ENCODE measurements around the gene DVL2. TPM values are rescaled to one million over a fixed set of nuclear protein-coding genes. Genes with fewer than 3 reads are reported as not detected.

DVL2 gene
- total and polyA plus RNA-seq, 2 donors (not counting 3 experiments of a cell fraction or from before 2014, with no cell fraction given) = 17.2 to 55.9 TPM

DNA sequence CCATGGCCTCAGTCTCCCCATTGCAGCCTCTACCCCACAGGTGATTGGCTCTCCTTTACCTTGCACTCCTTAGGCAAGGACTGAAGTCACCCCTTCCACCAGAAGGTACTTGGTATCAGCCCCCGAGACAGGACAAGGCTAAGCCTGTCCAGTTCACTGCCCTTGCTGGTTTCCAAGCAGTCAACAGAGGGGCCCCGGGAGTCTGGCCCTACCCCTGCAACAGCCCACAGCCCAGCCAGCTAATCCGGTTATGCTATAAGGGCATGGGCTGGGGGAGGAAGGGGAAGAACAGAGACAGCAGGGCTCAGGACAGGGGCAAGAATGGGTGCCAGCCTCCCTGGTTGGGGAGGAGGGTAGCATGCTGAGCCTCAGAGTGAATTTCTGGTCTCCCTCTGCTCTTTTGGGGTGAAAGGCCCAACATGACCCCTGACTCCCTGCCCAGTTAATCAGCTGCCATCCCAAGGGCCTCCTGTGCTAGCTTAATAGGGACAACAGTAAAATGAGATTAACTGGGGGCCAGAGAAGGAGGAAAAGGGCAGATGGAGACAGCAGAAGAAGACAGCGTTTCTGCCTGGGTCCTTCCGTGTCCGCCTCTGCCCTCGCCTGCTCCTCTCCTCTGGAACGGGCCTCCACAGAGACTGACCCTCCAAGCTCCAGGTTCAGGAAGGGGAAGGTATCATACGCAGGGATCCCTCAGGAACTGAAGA, 25.4 kb downstream of the DVL2 start:
- no peak for DNase-seq (ENCODE audit: low read depth, low spot score)
- Histone ChIP-seq H2AFZ (ENCODE audit: low read depth, low read length) (no peak overlapping the region), H3K79me2 (ENCODE audit: control insufficient read depth, insufficient read depth, low read length) (peaks cover 9% of the 10 kb centered on the region), H3K4me1 (ENCODE audit: control insufficient read depth, extremely low read depth, insufficient read depth, low read length) (peaks cover 11% of the 10 kb centered on the region), H3K27me3 (ENCODE audit: control insufficient read depth in 2 of 2, insufficient read depth in 2 of 2, low read length in 2 of 2) (no peaks in the 10 kb centered on the region), H3K27ac (ENCODE audit: insufficient read depth, low read depth, low read length) (no peak overlapping the region), H3K36me3 (ENCODE audit: control insufficient read depth in 2 of 2, extremely low read depth in 1 of 2, insufficient read depth in 2 of 2, low read length in 2 of 2) (peaks cover 0 to 3% of the 10 kb centered on the region in 2 experiments), H3K9me1 (replicated peaks; ENCODE audit: control insufficient read depth, extremely low read depth, insufficient read depth, low read length) (no peaks in the 10 kb centered on the region), H3K9me3 (replicated peaks; ENCODE audit: control insufficient read depth, insufficient read depth, low read length) (no peaks in the 10 kb centered on the region), H3K9ac (replicated peaks; ENCODE audit: extremely low read depth, insufficient read depth, low read length) (no peak overlapping the region), H4K20me1 (replicated peaks; ENCODE audit: control insufficient read depth, extremely low read depth, insufficient read depth, low read length) (no peaks in the 10 kb centered on the region), H3K4me2 (ENCODE audit: insufficient read depth, low read length) (no peak overlapping the region), H3K4me3 (replicated peaks in 1 of 3; ENCODE audit: insufficient read depth in 1 of 3, low read depth in 1 of 3, low read length in 3 of 3) (no peak overlapping the region)
- CTCF ChIA-PET = no interaction called here
- BruUV-seq (replicated peaks) = no TSS peak
- intact Hi-C loops (cut with micrococcal nuclease) = no loop called here
- FAIRE-seq = no peak
- dilution Hi-C loops (cut with MboI; ENCODE audit: extremely low pct_ligation_motif_present, low sequenced_read_pairs) = no loop called here
- POLR2A ChIA-PET = no interaction called here
- TF ChIP-seq MYC (IDR thresholded peaks at IDR 0.05; ENCODE audit: low read depth, low read length) (no peak), EZH2 (IDR thresholded peaks at IDR 0.05; ENCODE audit: borderline replicate concordance, low read depth, low read length, severe bottlenecking) (no peak), POLR2A (IDR thresholded peaks at IDR 0.05; ENCODE audit: low read depth, low read length) (no peak), POLR2AphosphoS5 (IDR thresholded peaks at IDR 0.05; ENCODE audit: insufficient read depth, low read depth, low read length) (no peak), GATA2 (IDR thresholded peaks at IDR 0.05; ENCODE audit: insufficient read depth, insufficient read length, low read depth, low read length) (no peak)
- TF ChIP-seq, protein P1, sequence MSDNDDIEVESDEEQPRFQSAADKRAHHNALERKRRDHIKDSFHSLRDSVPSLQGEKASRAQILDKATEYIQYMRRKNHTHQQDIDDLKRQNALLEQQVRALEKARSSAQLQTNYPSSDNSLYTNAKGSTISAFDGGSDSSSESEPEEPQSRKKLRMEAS (IDR thresholded peaks at IDR 0.05; ENCODE audit: insufficient read depth, insufficient read length) = no peak
- TF ChIP-seq, protein P2, sequence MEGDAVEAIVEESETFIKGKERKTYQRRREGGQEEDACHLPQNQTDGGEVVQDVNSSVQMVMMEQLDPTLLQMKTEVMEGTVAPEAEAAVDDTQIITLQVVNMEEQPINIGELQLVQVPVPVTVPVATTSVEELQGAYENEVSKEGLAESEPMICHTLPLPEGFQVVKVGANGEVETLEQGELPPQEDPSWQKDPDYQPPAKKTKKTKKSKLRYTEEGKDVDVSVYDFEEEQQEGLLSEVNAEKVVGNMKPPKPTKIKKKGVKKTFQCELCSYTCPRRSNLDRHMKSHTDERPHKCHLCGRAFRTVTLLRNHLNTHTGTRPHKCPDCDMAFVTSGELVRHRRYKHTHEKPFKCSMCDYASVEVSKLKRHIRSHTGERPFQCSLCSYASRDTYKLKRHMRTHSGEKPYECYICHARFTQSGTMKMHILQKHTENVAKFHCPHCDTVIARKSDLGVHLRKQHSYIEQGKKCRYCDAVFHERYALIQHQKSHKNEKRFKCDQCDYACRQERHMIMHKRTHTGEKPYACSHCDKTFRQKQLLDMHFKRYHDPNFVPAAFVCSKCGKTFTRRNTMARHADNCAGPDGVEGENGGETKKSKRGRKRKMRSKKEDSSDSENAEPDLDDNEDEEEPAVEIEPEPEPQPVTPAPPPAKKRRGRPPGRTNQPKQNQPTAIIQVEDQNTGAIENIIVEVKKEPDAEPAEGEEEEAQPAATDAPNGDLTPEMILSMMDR (IDR thresholded peaks at IDR 0.05; ENCODE audit: extremely low read depth in 1 of 2, insufficient read depth in 1 of 2, low read depth in 1 of 2, low read length in 2 of 2) = no peak

All from endothelial cell of umbilical vein (primary cell).